IMR-90 (cell line): ENCODE results near the gene C1QTNF8. TPM values are rescaled to one million over a fixed set of nuclear protein-coding genes. Genes with fewer than 3 reads are reported as not detected.

Source experiments
- ATAC-seq: fragments of 200-7000 bp; cut with Tn5 transposase; 2 replicates; pipeline ENCODE4 v1.9.1; 2020; ENCODE audit warnings: low read depth, mild to moderate bottlenecking, moderate library complexity
- BruUV-seq: library from RNA; stranded (reverse); fragments of 400-500 nt; replicated peaks from 2 replicates; lab custom pipeline; 2021; lab: Mats Ljungman, UMichigan
- CTCF ChIA-PET: fragments of 300-600 bp; formaldehyde crosslinking; extraction: SDS; loops from one replicate; lab custom pipeline; 2021; ENCODE audit warnings: antibody characterized with exemption; lab: Yijun Ruan, JAX
- POLR2A ChIA-PET: fragments of 300-600 bp; sonication (Branson Sonifier 250); formaldehyde crosslinking; loops from one replicate; lab custom pipeline; 2022; ENCODE audit warnings: antibody characterized with exemption; ENCODE audit not compliant: unreplicated experiment; lab: Charles Lee
- DNase-seq: peaks from one replicate; pipeline ENCODE4 v3.0.0; 2013
- H2AFZ ChIP-seq: replicated peaks from 2 replicates; pipeline ENCODE3; 2013; ENCODE audit warnings: low read length, mild to moderate bottlenecking; ENCODE audit not compliant: poor library complexity
- H2AK5ac ChIP-seq: 2 replicates; pipeline ENCODE4 v1.6.1; 2013; ENCODE audit warnings: low read depth, low read length, inconsistent platforms
- H2AK9ac ChIP-seq: replicated peaks from 2 replicates; pipeline ENCODE3; 2013; ENCODE audit warnings: mild to moderate bottlenecking, low read depth, low read length, moderate library complexity; ENCODE audit not compliant: poor library complexity
- H2BK120ac ChIP-seq: 2 replicates; pipeline ENCODE4 v1.6.1; 2013; ENCODE audit warnings: low read depth, low read length, inconsistent platforms
- H2BK15ac ChIP-seq: 3 replicates; pipeline ENCODE4 v1.6.1; 2013; ENCODE audit warnings: low read depth, low read length, inconsistent platforms
- H2BK20ac ChIP-seq: 2 replicates; pipeline ENCODE4 v1.6.1; 2013; ENCODE audit warnings: low read depth, mild to moderate bottlenecking, inconsistent platforms, low read length, moderate library complexity
- H2BK5ac ChIP-seq: 2 replicates; pipeline ENCODE4 v1.6.1; 2013; ENCODE audit warnings: mild to moderate bottlenecking, low read depth, low read length, inconsistent platforms; ENCODE audit not compliant: poor library complexity, severe bottlenecking
- H3K14ac ChIP-seq: replicated peaks from 2 replicates; pipeline ENCODE4 v1.6.1; 2013; ENCODE audit warnings: low read depth, low read length, inconsistent platforms
- H3K18ac ChIP-seq: 2 replicates; pipeline ENCODE4 v1.6.1; 2013; ENCODE audit warnings: low read depth, low read length, control low read depth
- H3K23ac ChIP-seq: 2 replicates; pipeline ENCODE4 v1.6.1; 2013; ENCODE audit warnings: low read depth, low read length, inconsistent platforms
- H3K27ac ChIP-seq: 2 replicates; pipeline ENCODE4 v1.5.1; 2013; ENCODE audit warnings: mild to moderate bottlenecking, control low read depth, low read length; ENCODE audit not compliant: insufficient read depth
- H3K27me3 ChIP-seq: 2 replicates; pipeline ENCODE4 v1.6.1; 2013; ENCODE audit warnings: low read length; ENCODE audit not compliant: control insufficient read depth, insufficient read depth
- H3K36me3 ChIP-seq: 2 replicates; pipeline ENCODE4 v1.6.1; 2013; ENCODE audit warnings: low read length, mixed read lengths; ENCODE audit not compliant: control insufficient read depth, insufficient read depth
- H3K4ac ChIP-seq: 2 replicates; pipeline ENCODE4 v1.6.1; 2013; ENCODE audit warnings: low read depth, low read length, inconsistent platforms
- H3K4me1 ChIP-seq: 2 replicates; pipeline ENCODE4 v1.6.1; 2013; ENCODE audit warnings: low read length, mixed read lengths; ENCODE audit not compliant: control insufficient read depth, insufficient read depth
- H3K4me2 ChIP-seq: 2 replicates; pipeline ENCODE4 v1.6.1; 2013; ENCODE audit warnings: low read depth, mild to moderate bottlenecking, control low read depth, low read length, moderate library complexity
- H3K4me3 ChIP-seq: 2 replicates; pipeline ENCODE4 v1.5.1; 2013; ENCODE audit warnings: low read depth, mild to moderate bottlenecking, control low read depth, low read length, moderate library complexity; ENCODE audit not compliant: insufficient read depth
- H3K56ac ChIP-seq: 2 replicates; pipeline ENCODE4 v1.6.1; 2013; ENCODE audit warnings: low read length, inconsistent platforms; ENCODE audit not compliant: insufficient read depth; ENCODE audit errors: extremely low read depth
- H3K79me1 ChIP-seq, 2 experiments: 2 replicates each; pipeline ENCODE4 v1.6.1; 2013; ENCODE audit warnings: low read length in 2 of 2, inconsistent platforms in 1 of 2, low read depth in 1 of 2
- H3K9ac ChIP-seq: 2 replicates; pipeline ENCODE4 v1.6.1; 2013; ENCODE audit warnings: low read depth, low read length, control low read depth
- H3K9me1 ChIP-seq: 2 replicates; pipeline ENCODE4 v1.6.1; 2013; ENCODE audit warnings: low read length, inconsistent platforms; ENCODE audit not compliant: insufficient read depth
- H3K9me3 ChIP-seq: 2 replicates; pipeline ENCODE4 v1.6.1; 2013; ENCODE audit warnings: low read length; ENCODE audit not compliant: control insufficient read depth, insufficient read depth
- H4K20me1 ChIP-seq: 2 replicates; pipeline ENCODE4 v1.6.1; 2013; ENCODE audit warnings: low read length, inconsistent platforms; ENCODE audit not compliant: insufficient read depth
- H4K5ac ChIP-seq: 2 replicates; pipeline ENCODE4 v1.6.1; 2013; ENCODE audit warnings: mild to moderate bottlenecking, low read depth, low read length, control low read depth
- H4K8ac ChIP-seq, 2 experiments: 2 replicates each; pipeline ENCODE4 v1.6.1; 2013; ENCODE audit warnings: low read depth in 2 of 2, low read length in 2 of 2, control low read depth in 1 of 2, inconsistent platforms in 1 of 2
- H4K91ac ChIP-seq: 2 replicates; pipeline ENCODE4 v1.6.1; 2013; ENCODE audit warnings: low read depth, low read length, inconsistent platforms; ENCODE audit not compliant: insufficient read depth
- CEBPB ChIP-seq: IDR thresholded peaks from 2 replicates; pipeline ENCODE4 v1.6.1; 2012; ENCODE audit warnings: low read depth, low read length, improper control_type of control experiment
- FOS ChIP-seq: fragments of 150-350 bp; IDR thresholded peaks from 2 replicates; pipeline ENCODE4 v1.6.1; 2016; ENCODE audit warnings: low read depth, low read length
- MAFK ChIP-seq: IDR thresholded peaks from 2 replicates; pipeline ENCODE4 v1.6.1; 2012; ENCODE audit warnings: low read depth, low read length, improper control_type of control experiment
- MAZ ChIP-seq: IDR thresholded peaks from 2 replicates; pipeline ENCODE4 v1.6.1; 2012; ENCODE audit warnings: low read depth, mild to moderate bottlenecking, low read length, improper control_type of control experiment, moderate library complexity, borderline replicate concordance
- NFE2L2 ChIP-seq: fragments of 150-350 bp; IDR thresholded peaks from 2 replicates; pipeline ENCODE4 v1.6.1; 2016; ENCODE audit warnings: low read depth, mild to moderate bottlenecking, low read length
- POLR2A ChIP-seq: IDR thresholded peaks from 2 replicates; pipeline ENCODE4 v1.6.1; 2012; ENCODE audit warnings: mild to moderate bottlenecking, low read depth, low read length
- RAD21 ChIP-seq: IDR thresholded peaks from 2 replicates; pipeline ENCODE4 v1.6.1; 2012; ENCODE audit warnings: low read length, improper control_type of control experiment
- RCOR1 ChIP-seq: IDR thresholded peaks from 2 replicates; pipeline ENCODE4 v1.6.1; 2012; ENCODE audit warnings: mild to moderate bottlenecking, low read length, improper control_type of control experiment; ENCODE audit not compliant: insufficient replicate concordance
- WGBS, 2 experiments: methylation state at CpG; one replicate each; pipeline versions ENCODE4 v1.1.5 to v1.1.7; 2013; ENCODE audit warnings: missing lambda C conversion rate in 2 of 2; ENCODE audit not compliant: insufficient read length in 1 of 2; ENCODE audit errors: extremely low coverage in 2 of 2; 5-methylcytosine and 5-hydroxymethylcytosine counted together
- dilution Hi-C: fragments of 300-500 bp; cut with HindIII; formaldehyde crosslinking; loops from one replicate; pipeline ENCODE4 v1.14.3; 2018; ENCODE audit warnings: low sequenced_read_pairs; ENCODE audit not compliant: unreplicated experiment
- in situ Hi-C: fragments of 300-500 bp; cut with MboI; formaldehyde crosslinking; loops from 3 replicates; pipeline ENCODE4 v1.14.3; 2019; ENCODE audit warnings: low sequenced_read_pairs, inconsistent platforms, mixed read lengths
- intact Hi-C: fragments of 100-400 bp; cut with micrococcal nuclease; formaldehyde crosslinking; loops from 2 replicates; pipeline ENCODE4 v1.10.0; 2022
- polyA plus RNA-seq, 3 experiments: library from polyadenylated mRNA; depleted of rRNA; stranded (reverse); fragments of >200 nt; gene quantifications; 2 replicates each; pipeline ENCODE4 v1.2.3, GENCODE V29; 2012; ENCODE audit warnings: low replicate concordance in 1 of 3
- total RNA-seq: library from RNA; depleted of rRNA; stranded (reverse); fragments of >200 nt; gene quantifications from 2 replicates; pipeline ENCODE4 v1.2.3, GENCODE V29; 2012

The C1QTNF8 gene
- total and polyA plus RNA-seq, 2 of the 4 experiments (the other 2 are of a cell fraction), result not detected

- ATAC-seq, result no peak
- H4K20me1 ChIP-seq, result no peaks in the 10 kb centered on the region
Measured at GRCh38 chr16:1060416-1061340, 35.4 kb downstream of the C1QTNF8 start.

More at GRCh38 chr16:1060416-1061340, 35.4 kb downstream of the C1QTNF8 start:
- BruUV-seq, result no TSS peak
- no peak for DNase-seq
- no peak overlapping the region for H3K56ac ChIP-seq
- no peak overlapping the region for H4K8ac ChIP-seq
- H4K91ac ChIP-seq, result no peak overlapping the region
- TF ChIP-seq MAZ (no peak), FOS (no peak), RAD21 (no peak), CEBPB (no peak), MAFK (no peak), NFE2L2 (no peak), RCOR1 (no peak), POLR2A (no peak)
- no peak overlapping the region for H3K9ac ChIP-seq
- H3K23ac ChIP-seq, result no peak overlapping the region
- no peaks in the 10 kb centered on the region for H3K4me1 ChIP-seq
- no peak overlapping the region for H3K27ac ChIP-seq
- no peak overlapping the region for H2BK20ac ChIP-seq
- H3K18ac ChIP-seq, result no peak overlapping the region
- in situ Hi-C loops, result loop anchor here (25.0 kb wide), 1 partner anchor 348 kb away; the partner anchor contains the start of genes ANTKMT, FBXL16 and METRN
- no peaks in the 10 kb centered on the region for H3K79me1 ChIP-seq
- H2BK15ac ChIP-seq, result no peak overlapping the region
- CTCF ChIA-PET, result no interaction called here
- H2AK9ac ChIP-seq, result no peak overlapping the region
- no peak overlapping the region for H2BK5ac ChIP-seq
- H3K9me3 ChIP-seq, result peaks cover 6% of the 10 kb centered on the region
- no peaks in the 10 kb centered on the region for H3K9me1 ChIP-seq
- dilution Hi-C loops, result no loop called here
- no peak overlapping the region for H3K4me2 ChIP-seq
- H2BK120ac ChIP-seq, result no peak overlapping the region
- H3K4ac ChIP-seq, result no peak overlapping the region
- no peak overlapping the region for H2AFZ ChIP-seq
- H3K36me3 ChIP-seq, result no peaks in the 10 kb centered on the region
- intact Hi-C loops, result no loop called here
- WGBS, 2 experiments, result 56% methylated on average over 12 of the region's 42 CpGs; no CpG with 5 or more reads in 1 of the 2 experiments
- H3K4me3 ChIP-seq, result no peak overlapping the region
- H4K5ac ChIP-seq, result no peak overlapping the region
- H3K27me3 ChIP-seq, result peaks cover 21% of the 10 kb centered on the region
- POLR2A ChIA-PET, result no interaction called here
- no peak overlapping the region for H2AK5ac ChIP-seq
- H3K14ac ChIP-seq, result no peak overlapping the region
